Measurements from ENCODE around the gene SRSF10. TPM values are rescaled to one million over a fixed set of nuclear protein-coding genes. Genes with fewer than 3 reads are reported as not detected.

Gene SRSF10
- total and polyA plus RNA-seq, 2 experiments from 2014 or later, result 196 to 275 TPM

GRCh38 chr1:23947366-23947765, 32.8 kb downstream of the SRSF10 start (continued):
- no peak for TF ChIP-seq STAT1 (IDR thresholded peaks at IDR 0.05; ENCODE audit: unreplicated experiment)
- TF ChIP-seq CREB1 (CRISPR knock-in tag; IDR thresholded peaks at IDR 0.05; ENCODE audit: low read depth), result no peak
- TF ChIP-seq CTCF (conservative IDR thresholded peaks at IDR 0.05; ENCODE audit: low read depth in 2 of 2), result no peak

- ATAC-seq (peak; percentile 100), DNase-seq (ENCODE audit: low spot score) (peak; percentile 80)
- no peaks in the 10 kb centered on the region for H3K79me2 ChIP-seq (replicated peaks; ENCODE audit: insufficient read depth)
- Mint-ChIP-seq H3K27ac (peak overlapping the region; percentile 22), H3K36me3 (ENCODE audit: low read depth) (peaks cover 3% of the 10 kb centered on the region; the same call in 1 of the 3 replicates), H3K4me1 (peaks cover 12% of the 10 kb centered on the region), H3K27me3 (ENCODE audit: insufficient read depth, low read depth, poor library complexity) (peaks cover 5% of the 10 kb centered on the region), H3K9me3 (peaks cover 4% of the 10 kb centered on the region; the same call in 2 of the 3 replicates), H3K4me3 (peak overlapping the region; percentile 12; the same call in 1 of the 3 replicates)
- no peaks in the 10 kb centered on the region for H3K9me2 ChIP-seq (ENCODE audit: insufficient read depth)
- H3F3A ChIP-seq (replicated peaks; ENCODE audit: low read depth), result no peaks in the 10 kb centered on the region
- H2AFZ ChIP-seq, result peak overlapping the region; percentile 2; the same call in 1 of the 2 replicates
- peak overlapping the region; percentile 50; the same call in 1 of the 2 replicates for H3K27ac ChIP-seq (ENCODE audit: low read depth)
- no peaks in the 10 kb centered on the region for H3K27me3 ChIP-seq (ENCODE audit: insufficient read depth)
- no peak for TF ChIP-seq STAT1 (IDR thresholded peaks at IDR 0.05; ENCODE audit: unreplicated experiment)
- TF ChIP-seq, protein P1, sequence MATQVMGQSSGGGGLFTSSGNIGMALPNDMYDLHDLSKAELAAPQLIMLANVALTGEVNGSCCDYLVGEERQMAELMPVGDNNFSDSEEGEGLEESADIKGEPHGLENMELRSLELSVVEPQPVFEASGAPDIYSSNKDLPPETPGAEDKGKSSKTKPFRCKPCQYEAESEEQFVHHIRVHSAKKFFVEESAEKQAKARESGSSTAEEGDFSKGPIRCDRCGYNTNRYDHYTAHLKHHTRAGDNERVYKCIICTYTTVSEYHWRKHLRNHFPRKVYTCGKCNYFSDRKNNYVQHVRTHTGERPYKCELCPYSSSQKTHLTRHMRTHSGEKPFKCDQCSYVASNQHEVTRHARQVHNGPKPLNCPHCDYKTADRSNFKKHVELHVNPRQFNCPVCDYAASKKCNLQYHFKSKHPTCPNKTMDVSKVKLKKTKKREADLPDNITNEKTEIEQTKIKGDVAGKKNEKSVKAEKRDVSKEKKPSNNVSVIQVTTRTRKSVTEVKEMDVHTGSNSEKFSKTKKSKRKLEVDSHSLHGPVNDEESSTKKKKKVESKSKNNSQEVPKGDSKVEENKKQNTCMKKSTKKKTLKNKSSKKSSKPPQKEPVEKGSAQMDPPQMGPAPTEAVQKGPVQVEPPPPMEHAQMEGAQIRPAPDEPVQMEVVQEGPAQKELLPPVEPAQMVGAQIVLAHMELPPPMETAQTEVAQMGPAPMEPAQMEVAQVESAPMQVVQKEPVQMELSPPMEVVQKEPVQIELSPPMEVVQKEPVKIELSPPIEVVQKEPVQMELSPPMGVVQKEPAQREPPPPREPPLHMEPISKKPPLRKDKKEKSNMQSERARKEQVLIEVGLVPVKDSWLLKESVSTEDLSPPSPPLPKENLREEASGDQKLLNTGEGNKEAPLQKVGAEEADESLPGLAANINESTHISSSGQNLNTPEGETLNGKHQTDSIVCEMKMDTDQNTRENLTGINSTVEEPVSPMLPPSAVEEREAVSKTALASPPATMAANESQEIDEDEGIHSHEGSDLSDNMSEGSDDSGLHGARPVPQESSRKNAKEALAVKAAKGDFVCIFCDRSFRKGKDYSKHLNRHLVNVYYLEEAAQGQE (IDR thresholded peaks at IDR 0.05; ENCODE audit: unreplicated experiment), result peak; percentile 81
- peaks cover 7% of the 10 kb centered on the region for H3K4me1 ChIP-seq (ENCODE audit: insufficient read depth)
- H3K4me3 ChIP-seq, result peak overlapping the region; percentile 30
- H3K36me3 ChIP-seq (ENCODE audit: insufficient read depth), result no peaks in the 10 kb centered on the region
- H3K4me2 ChIP-seq, result peak overlapping the region; percentile 37
- no peaks in the 10 kb centered on the region for H4K20me1 ChIP-seq (replicated peaks; ENCODE audit: insufficient read depth)
Measured at GRCh38 chr1:23936481-23937176, 43.5 kb downstream of the SRSF10 start.

DNA sequence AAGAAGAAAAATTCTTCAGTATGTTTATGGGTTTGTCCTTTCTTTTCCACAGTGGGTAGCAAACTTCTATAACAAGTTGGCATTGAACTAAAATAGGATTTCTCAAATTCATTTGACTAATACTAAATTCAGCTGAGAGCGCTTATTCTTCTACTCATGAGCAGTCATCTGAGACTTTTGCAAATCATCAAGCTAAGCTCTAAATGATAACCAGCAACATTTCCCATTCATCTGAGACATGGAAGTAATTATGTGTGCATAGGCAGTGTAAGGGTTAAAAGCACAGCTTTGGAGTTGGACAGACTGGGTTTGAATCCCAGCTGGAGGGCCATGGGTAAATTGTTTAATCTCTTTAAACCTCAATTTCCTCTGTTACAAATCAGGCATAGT, 48.6 kb downstream of the SRSF10 start:
- Histone ChIP-seq H3K4me3 (no peak overlapping the region), H3K27me3 (ENCODE audit: insufficient read depth) (no peaks in the 10 kb centered on the region), H3K4me2 (0 out of 2 replicates have a peak overlapping the region, but pooled peaks have one; percentile 17), H2AFZ (0 out of 2 replicates have a peak overlapping the region, but pooled peaks have one; percentile 5), H3F3A (replicated peaks; ENCODE audit: low read depth) (no peaks in the 10 kb centered on the region), H4K20me1 (replicated peaks; ENCODE audit: insufficient read depth) (no peaks in the 10 kb centered on the region), H3K36me3 (ENCODE audit: insufficient read depth) (no peaks in the 10 kb centered on the region), H3K27ac (ENCODE audit: low read depth) (no peak overlapping the region), H3K9me2 (ENCODE audit: insufficient read depth) (no peaks in the 10 kb centered on the region), H3K79me2 (replicated peaks; ENCODE audit: insufficient read depth) (no peaks in the 10 kb centered on the region), H3K4me1 (ENCODE audit: insufficient read depth) (no peaks in the 10 kb centered on the region)
- DNase-seq (ENCODE audit: low spot score) (no peak), ATAC-seq (no peak)
- Mint-ChIP-seq H3K27ac (no peak overlapping the region), H3K4me1 (peaks cover 6% of the 10 kb centered on the region; the same call in 2 of the 3 replicates), H3K4me3 (no peak overlapping the region), H3K9me3 (peaks cover 4% of the 10 kb centered on the region; the same call in 2 of the 3 replicates), H3K27me3 (ENCODE audit: insufficient read depth, low read depth, poor library complexity) (peaks cover 7% of the 10 kb centered on the region), H3K36me3 (ENCODE audit: low read depth) (peaks cover 3% of the 10 kb centered on the region; the same call in 1 of the 3 replicates)
- TF ChIP-seq, protein P2, sequence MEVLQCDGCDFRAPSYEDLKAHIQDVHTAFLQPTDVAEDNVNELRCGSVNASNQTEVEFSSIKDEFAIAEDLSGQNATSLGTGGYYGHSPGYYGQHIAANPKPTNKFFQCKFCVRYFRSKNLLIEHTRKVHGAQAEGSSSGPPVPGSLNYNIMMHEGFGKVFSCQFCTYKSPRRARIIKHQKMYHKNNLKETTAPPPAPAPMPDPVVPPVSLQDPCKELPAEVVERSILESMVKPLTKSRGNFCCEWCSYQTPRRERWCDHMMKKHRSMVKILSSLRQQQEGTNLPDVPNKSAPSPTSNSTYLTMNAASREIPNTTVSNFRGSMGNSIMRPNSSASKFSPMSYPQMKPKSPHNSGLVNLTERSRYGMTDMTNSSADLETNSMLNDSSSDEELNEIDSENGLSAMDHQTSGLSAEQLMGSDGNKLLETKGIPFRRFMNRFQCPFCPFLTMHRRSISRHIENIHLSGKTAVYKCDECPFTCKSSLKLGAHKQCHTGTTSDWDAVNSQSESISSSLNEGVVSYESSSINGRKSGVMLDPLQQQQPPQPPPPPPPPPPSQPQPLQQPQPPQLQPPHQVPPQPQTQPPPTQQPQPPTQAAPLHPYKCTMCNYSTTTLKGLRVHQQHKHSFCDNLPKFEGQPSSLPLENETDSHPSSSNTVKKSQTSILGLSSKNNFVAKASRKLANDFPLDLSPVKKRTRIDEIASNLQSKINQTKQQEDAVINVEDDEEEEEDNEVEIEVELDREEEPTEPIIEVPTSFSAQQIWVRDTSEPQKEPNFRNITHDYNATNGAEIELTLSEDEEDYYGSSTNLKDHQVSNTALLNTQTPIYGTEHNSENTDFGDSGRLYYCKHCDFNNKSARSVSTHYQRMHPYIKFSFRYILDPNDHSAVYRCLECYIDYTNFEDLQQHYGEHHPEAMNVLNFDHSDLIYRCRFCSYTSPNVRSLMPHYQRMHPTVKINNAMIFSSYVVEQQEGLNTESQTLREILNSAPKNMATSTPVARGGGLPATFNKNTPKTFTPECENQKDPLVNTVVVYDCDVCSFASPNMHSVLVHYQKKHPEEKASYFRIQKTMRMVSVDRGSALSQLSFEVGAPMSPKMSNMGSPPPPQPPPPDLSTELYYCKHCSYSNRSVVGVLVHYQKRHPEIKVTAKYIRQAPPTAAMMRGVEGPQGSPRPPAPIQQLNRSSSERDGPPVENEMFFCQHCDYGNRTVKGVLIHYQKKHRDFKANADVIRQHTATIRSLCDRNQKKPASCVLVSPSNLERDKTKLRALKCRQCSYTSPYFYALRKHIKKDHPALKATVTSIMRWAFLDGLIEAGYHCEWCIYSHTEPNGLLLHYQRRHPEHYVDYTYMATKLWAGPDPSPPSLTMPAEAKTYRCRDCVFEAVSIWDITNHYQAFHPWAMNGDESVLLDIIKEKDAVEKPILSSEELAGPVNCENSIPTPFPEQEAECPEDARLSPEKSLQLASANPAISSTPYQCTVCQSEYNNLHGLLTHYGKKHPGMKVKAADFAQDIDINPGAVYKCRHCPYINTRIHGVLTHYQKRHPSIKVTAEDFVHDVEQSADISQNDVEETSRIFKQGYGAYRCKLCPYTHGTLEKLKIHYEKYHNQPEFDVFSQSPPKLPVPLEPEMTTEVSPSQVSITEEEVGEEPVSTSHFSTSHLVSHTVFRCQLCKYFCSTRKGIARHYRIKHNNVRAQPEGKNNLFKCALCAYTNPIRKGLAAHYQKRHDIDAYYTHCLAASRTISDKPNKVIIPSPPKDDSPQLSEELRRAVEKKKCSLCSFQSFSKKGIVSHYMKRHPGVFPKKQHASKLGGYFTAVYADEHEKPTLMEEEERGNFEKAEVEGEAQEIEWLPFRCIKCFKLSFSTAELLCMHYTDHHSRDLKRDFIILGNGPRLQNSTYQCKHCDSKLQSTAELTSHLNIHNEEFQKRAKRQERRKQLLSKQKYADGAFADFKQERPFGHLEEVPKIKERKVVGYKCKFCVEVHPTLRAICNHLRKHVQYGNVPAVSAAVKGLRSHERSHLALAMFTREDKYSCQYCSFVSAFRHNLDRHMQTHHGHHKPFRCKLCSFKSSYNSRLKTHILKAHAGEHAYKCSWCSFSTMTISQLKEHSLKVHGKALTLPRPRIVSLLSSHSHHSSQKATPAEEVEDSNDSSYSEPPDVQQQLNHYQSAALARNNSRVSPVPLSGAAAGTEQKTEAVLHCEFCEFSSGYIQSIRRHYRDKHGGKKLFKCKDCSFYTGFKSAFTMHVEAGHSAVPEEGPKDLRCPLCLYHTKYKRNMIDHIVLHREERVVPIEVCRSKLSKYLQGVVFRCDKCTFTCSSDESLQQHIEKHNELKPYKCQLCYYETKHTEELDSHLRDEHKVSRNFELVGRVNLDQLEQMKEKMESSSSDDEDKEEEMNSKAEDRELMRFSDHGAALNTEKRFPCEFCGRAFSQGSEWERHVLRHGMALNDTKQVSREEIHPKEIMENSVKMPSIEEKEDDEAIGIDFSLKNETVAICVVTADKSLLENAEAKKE (CRISPR knock-in tag; IDR thresholded peaks at IDR 0.05), result no peak
- TF ChIP-seq EZH2phosphoT487 (IDR thresholded peaks at IDR 0.05; ENCODE audit: unreplicated experiment), result no peak

All from GM23338 (cell line).